D721Med (cell line): Measurements from ENCODE around the gene PRX.

Source experiments
- DNase-seq: peaks from one replicate; pipeline ENCODE4 v3.0.0; 2011; ENCODE audit warnings: low spot score; ENCODE audit not compliant: insufficient read length
- FAIRE-seq: peaks from 2 replicates; lab custom pipeline; 2011; peaks lifted over from hg19 to GRCh38; lab: Jason Lieb, UNC
- CTCF ChIP-seq: IDR thresholded peaks from 2 replicates; pipeline ENCODE4 v1.5.1; 2012; ENCODE audit warnings: mild to moderate bottlenecking, control low read depth; ENCODE audit not compliant: insufficient read depth; ENCODE audit errors: missing control alignments

PRX gene

GRCh38 chr19:40417643-40417981 lies 4.4 kb upstream of the PRX start:
- DNase-seq, result no peak
- FAIRE-seq, result no peak
- no peak for TF ChIP-seq CTCF

- no peak for TF ChIP-seq CTCF
- no peak for DNase-seq
- FAIRE-seq, result no peak
These were observed 3.9 kb upstream of the PRX start for GRCh38 chr19:40416918-40417642.

- no peak for TF ChIP-seq CTCF
- FAIRE-seq (no peak), DNase-seq (no peak)
These were observed 2.6 kb upstream of the PRX start for GRCh38 chr19:40415768-40416167.

GRCh38 chr19:40414542-40415535 lies 1.7 kb upstream of the PRX start:
- TF ChIP-seq CTCF, result no peak
- FAIRE-seq, result no peak

GRCh38 chr19:40412866-40413265 lies 312 bp downstream of the PRX start:
- FAIRE-seq (no peak), DNase-seq (no peak)
- TF ChIP-seq CTCF, result no peak

More at GRCh38 chr19:40414542-40415535, 1.7 kb upstream of the PRX start:
- no peak for DNase-seq

- DNase-seq (no peak), FAIRE-seq (no peak)
- TF ChIP-seq CTCF, result no peak
These were observed 1.1 kb downstream of the PRX start for GRCh38 chr19:40411958-40412499.
